ENCODE data around the gene ZNRF3.
A peak's percentile ranks its signal among the peaks of the same experiment; 100 is the strongest.
"Not testable (repeated sequence)": the region's sequence is repeated elsewhere in the genome, so short reads cannot be mapped to it uniquely, and the experiment has no call there.

The ZNRF3 gene

GRCh38 chr22:28884747-28885350, 1.5 kb downstream of the ZNRF3 start:
- DNase-seq = no peak

- DNase-seq = no peak
These were observed 2.6 kb downstream of the ZNRF3 start for GRCh38 chr22:28885939-28886338.

GRCh38 chr22:28886679-28887078, 3.3 kb downstream of the ZNRF3 start:
- not testable (repeated sequence) for DNase-seq

- DNase-seq = no peak
These were observed 4.5 kb downstream of the ZNRF3 start for GRCh38 chr22:28887725-28888459.

GRCh38 chr22:28889478-28890024, 6.2 kb downstream of the ZNRF3 start:
- no peak for DNase-seq

GRCh38 chr22:28891156-28891733, 7.9 kb downstream of the ZNRF3 start:
- no peak for DNase-seq

- DNase-seq = no peak
These were observed 8.9 kb downstream of the ZNRF3 start for GRCh38 chr22:28892175-28892731.

- no peak for DNase-seq
These were observed 10.4 kb downstream of the ZNRF3 start for GRCh38 chr22:28893810-28894209.

- peak; percentile 19 to 40 for DNase-seq
These were observed 11.0 kb downstream of the ZNRF3 start for GRCh38 chr22:28894334-28894733.

GRCh38 chr22:28894807-28895206, 11.4 kb downstream of the ZNRF3 start:
- DNase-seq = no peak

GRCh38 chr22:28896611-28897010, 13.2 kb downstream of the ZNRF3 start:
- DNase-seq = no peak

GRCh38 chr22:28898233-28898629, 14.9 kb downstream of the ZNRF3 start:
- no peak for DNase-seq

GRCh38 chr22:28899199-28899853, 16.0 kb downstream of the ZNRF3 start:
- DNase-seq = no peak

- DNase-seq = no peak
These were observed 17.1 kb downstream of the ZNRF3 start for GRCh38 chr22:28900379-28900925.

GRCh38 chr22:28902490-28902889, 19.1 kb downstream of the ZNRF3 start:
- no peak for DNase-seq

GRCh38 chr22:28903080-28903479, 19.7 kb downstream of the ZNRF3 start:
- no peak for DNase-seq

GRCh38 chr22:28903729-28904128, 20.4 kb downstream of the ZNRF3 start:
- no peak for DNase-seq

GRCh38 chr22:28904211-28904896, 21.0 kb downstream of the ZNRF3 start:
- DNase-seq = no peak

- no peak for DNase-seq
These were observed 22.0 kb downstream of the ZNRF3 start for GRCh38 chr22:28905256-28905832.

- DNase-seq = no peak
These were observed 22.9 kb downstream of the ZNRF3 start for GRCh38 chr22:28906312-28906711.

GRCh38 chr22:28907311-28908008, 24.1 kb downstream of the ZNRF3 start:
- no peak for DNase-seq

All from inflammatory macrophage (primary cell).